IMR-90 (cell line): ENCODE measurements around the gene TNK2. TPM values are rescaled to one million over a fixed set of nuclear protein-coding genes. Genes with fewer than 3 reads are reported as not detected.
A peak's percentile ranks its signal among the peaks of the same experiment; 100 is the strongest.

Experiments used
- ATAC-seq: fragments of 200-7000 bp; cut with Tn5 transposase; 2 replicates; pipeline ENCODE4 v1.9.1; 2020; ENCODE audit warnings: low read depth, mild to moderate bottlenecking, moderate library complexity
- BruUV-seq: library from RNA; stranded (reverse); fragments of 400-500 nt; replicated peaks from 2 replicates; lab custom pipeline; 2021; lab: Mats Ljungman, UMichigan
- CTCF ChIA-PET: fragments of 300-600 bp; formaldehyde crosslinking; extraction: SDS; loops from one replicate; lab custom pipeline; 2021; ENCODE audit warnings: antibody characterized with exemption; lab: Yijun Ruan, JAX
- POLR2A ChIA-PET: fragments of 300-600 bp; sonication (Branson Sonifier 250); formaldehyde crosslinking; loops from one replicate; lab custom pipeline; 2022; ENCODE audit warnings: antibody characterized with exemption; ENCODE audit not compliant: unreplicated experiment; lab: Charles Lee
- DNase-seq: peaks from one replicate; pipeline ENCODE4 v3.0.0; 2013
- H2AFZ ChIP-seq: replicated peaks from 2 replicates; pipeline ENCODE3; 2013; ENCODE audit warnings: low read length, mild to moderate bottlenecking; ENCODE audit not compliant: poor library complexity
- H2AK5ac ChIP-seq: 2 replicates; pipeline ENCODE4 v1.6.1; 2013; ENCODE audit warnings: low read depth, low read length, inconsistent platforms
- H2AK9ac ChIP-seq: replicated peaks from 2 replicates; pipeline ENCODE3; 2013; ENCODE audit warnings: mild to moderate bottlenecking, low read depth, low read length, moderate library complexity; ENCODE audit not compliant: poor library complexity
- H2BK120ac ChIP-seq: 2 replicates; pipeline ENCODE4 v1.6.1; 2013; ENCODE audit warnings: low read depth, low read length, inconsistent platforms
- H2BK15ac ChIP-seq: 3 replicates; pipeline ENCODE4 v1.6.1; 2013; ENCODE audit warnings: low read depth, low read length, inconsistent platforms
- H2BK20ac ChIP-seq: 2 replicates; pipeline ENCODE4 v1.6.1; 2013; ENCODE audit warnings: low read depth, mild to moderate bottlenecking, inconsistent platforms, low read length, moderate library complexity
- H2BK5ac ChIP-seq: 2 replicates; pipeline ENCODE4 v1.6.1; 2013; ENCODE audit warnings: mild to moderate bottlenecking, low read depth, low read length, inconsistent platforms; ENCODE audit not compliant: poor library complexity, severe bottlenecking
- H3K14ac ChIP-seq: replicated peaks from 2 replicates; pipeline ENCODE4 v1.6.1; 2013; ENCODE audit warnings: low read depth, low read length, inconsistent platforms
- H3K18ac ChIP-seq: 2 replicates; pipeline ENCODE4 v1.6.1; 2013; ENCODE audit warnings: low read depth, low read length, control low read depth
- H3K23ac ChIP-seq: 2 replicates; pipeline ENCODE4 v1.6.1; 2013; ENCODE audit warnings: low read depth, low read length, inconsistent platforms
- H3K27ac ChIP-seq: 2 replicates; pipeline ENCODE4 v1.5.1; 2013; ENCODE audit warnings: mild to moderate bottlenecking, control low read depth, low read length; ENCODE audit not compliant: insufficient read depth
- H3K27me3 ChIP-seq: 2 replicates; pipeline ENCODE4 v1.6.1; 2013; ENCODE audit warnings: low read length; ENCODE audit not compliant: control insufficient read depth, insufficient read depth
- H3K36me3 ChIP-seq: 2 replicates; pipeline ENCODE4 v1.6.1; 2013; ENCODE audit warnings: low read length, mixed read lengths; ENCODE audit not compliant: control insufficient read depth, insufficient read depth
- H3K4ac ChIP-seq: 2 replicates; pipeline ENCODE4 v1.6.1; 2013; ENCODE audit warnings: low read depth, low read length, inconsistent platforms
- H3K4me1 ChIP-seq: 2 replicates; pipeline ENCODE4 v1.6.1; 2013; ENCODE audit warnings: low read length, mixed read lengths; ENCODE audit not compliant: control insufficient read depth, insufficient read depth
- H3K4me2 ChIP-seq: 2 replicates; pipeline ENCODE4 v1.6.1; 2013; ENCODE audit warnings: low read depth, mild to moderate bottlenecking, control low read depth, low read length, moderate library complexity
- H3K4me3 ChIP-seq: 2 replicates; pipeline ENCODE4 v1.5.1; 2013; ENCODE audit warnings: low read depth, mild to moderate bottlenecking, control low read depth, low read length, moderate library complexity; ENCODE audit not compliant: insufficient read depth
- H3K56ac ChIP-seq: 2 replicates; pipeline ENCODE4 v1.6.1; 2013; ENCODE audit warnings: low read length, inconsistent platforms; ENCODE audit not compliant: insufficient read depth; ENCODE audit errors: extremely low read depth
- H3K79me1 ChIP-seq, 2 experiments: 2 replicates each; pipeline ENCODE4 v1.6.1; 2013; ENCODE audit warnings: low read length in 2 of 2, inconsistent platforms in 1 of 2, low read depth in 1 of 2
- H3K9ac ChIP-seq: 2 replicates; pipeline ENCODE4 v1.6.1; 2013; ENCODE audit warnings: low read depth, low read length, control low read depth
- H3K9me1 ChIP-seq: 2 replicates; pipeline ENCODE4 v1.6.1; 2013; ENCODE audit warnings: low read length, inconsistent platforms; ENCODE audit not compliant: insufficient read depth
- H3K9me3 ChIP-seq: 2 replicates; pipeline ENCODE4 v1.6.1; 2013; ENCODE audit warnings: low read length; ENCODE audit not compliant: control insufficient read depth, insufficient read depth
- H4K20me1 ChIP-seq: 2 replicates; pipeline ENCODE4 v1.6.1; 2013; ENCODE audit warnings: low read length, inconsistent platforms; ENCODE audit not compliant: insufficient read depth
- H4K5ac ChIP-seq: 2 replicates; pipeline ENCODE4 v1.6.1; 2013; ENCODE audit warnings: mild to moderate bottlenecking, low read depth, low read length, control low read depth
- H4K8ac ChIP-seq, 2 experiments: 2 replicates each; pipeline ENCODE4 v1.6.1; 2013; ENCODE audit warnings: low read depth in 2 of 2, low read length in 2 of 2, control low read depth in 1 of 2, inconsistent platforms in 1 of 2
- H4K91ac ChIP-seq: 2 replicates; pipeline ENCODE4 v1.6.1; 2013; ENCODE audit warnings: low read depth, low read length, inconsistent platforms; ENCODE audit not compliant: insufficient read depth
- BHLHE40 ChIP-seq: fragments of 150-350 bp; IDR thresholded peaks from 2 replicates; pipeline ENCODE4 v1.6.1; 2016; ENCODE audit warnings: mild to moderate bottlenecking, low read depth, low read length
- CEBPB ChIP-seq: IDR thresholded peaks from 2 replicates; pipeline ENCODE4 v1.6.1; 2012; ENCODE audit warnings: low read depth, low read length, improper control_type of control experiment
- CHD1 ChIP-seq: IDR thresholded peaks from 2 replicates; pipeline ENCODE4 v1.6.1; 2012; ENCODE audit warnings: low read depth, low read length, improper control_type of control experiment
- CTCF ChIP-seq: conservative IDR thresholded peaks from 2 replicates; pipeline ENCODE4 v1.5.1; 2012; ENCODE audit warnings: mild to moderate bottlenecking, low read depth, low read length, improper control_type of control experiment
- ELK1 ChIP-seq: fragments of 150-350 bp; IDR thresholded peaks from 2 replicates; pipeline ENCODE4 v1.6.1; 2016; ENCODE audit warnings: low read depth, mild to moderate bottlenecking, low read length, moderate library complexity, borderline replicate concordance
- FOS ChIP-seq: fragments of 150-350 bp; IDR thresholded peaks from 2 replicates; pipeline ENCODE4 v1.6.1; 2016; ENCODE audit warnings: low read depth, low read length
- MAFK ChIP-seq: IDR thresholded peaks from 2 replicates; pipeline ENCODE4 v1.6.1; 2012; ENCODE audit warnings: low read depth, low read length, improper control_type of control experiment
- MAZ ChIP-seq: IDR thresholded peaks from 2 replicates; pipeline ENCODE4 v1.6.1; 2012; ENCODE audit warnings: low read depth, mild to moderate bottlenecking, low read length, improper control_type of control experiment, moderate library complexity, borderline replicate concordance
- MXI1 ChIP-seq: IDR thresholded peaks from 2 replicates; pipeline ENCODE4 v1.6.1; 2012; ENCODE audit warnings: low read depth, mild to moderate bottlenecking, low read length, moderate library complexity, borderline replicate concordance
- NFE2L2 ChIP-seq: fragments of 150-350 bp; IDR thresholded peaks from 2 replicates; pipeline ENCODE4 v1.6.1; 2016; ENCODE audit warnings: low read depth, mild to moderate bottlenecking, low read length
- RAD21 ChIP-seq: IDR thresholded peaks from 2 replicates; pipeline ENCODE4 v1.6.1; 2012; ENCODE audit warnings: low read length, improper control_type of control experiment
- RCOR1 ChIP-seq: IDR thresholded peaks from 2 replicates; pipeline ENCODE4 v1.6.1; 2012; ENCODE audit warnings: mild to moderate bottlenecking, low read length, improper control_type of control experiment; ENCODE audit not compliant: insufficient replicate concordance
- USF2 ChIP-seq: fragments of 150-350 bp; IDR thresholded peaks from 2 replicates; pipeline ENCODE4 v1.6.1; 2017; ENCODE audit warnings: mild to moderate bottlenecking, antibody characterized with exemption, low read length, low read depth
- WGBS, 2 experiments: methylation state at CpG; one replicate each; pipeline versions ENCODE4 v1.1.5 to v1.1.7; 2013; ENCODE audit warnings: missing lambda C conversion rate in 2 of 2; ENCODE audit not compliant: insufficient read length in 1 of 2; ENCODE audit errors: extremely low coverage in 2 of 2; 5-methylcytosine and 5-hydroxymethylcytosine counted together
- dilution Hi-C: fragments of 300-500 bp; cut with HindIII; formaldehyde crosslinking; loops from one replicate; pipeline ENCODE4 v1.14.3; 2018; ENCODE audit warnings: low sequenced_read_pairs; ENCODE audit not compliant: unreplicated experiment
- in situ Hi-C: fragments of 300-500 bp; cut with MboI; formaldehyde crosslinking; loops from 3 replicates; pipeline ENCODE4 v1.14.3; 2019; ENCODE audit warnings: low sequenced_read_pairs, inconsistent platforms, mixed read lengths
- intact Hi-C: fragments of 100-400 bp; cut with micrococcal nuclease; formaldehyde crosslinking; loops from 2 replicates; pipeline ENCODE4 v1.10.0; 2022
- polyA plus RNA-seq, 3 experiments: library from polyadenylated mRNA; depleted of rRNA; stranded (reverse); fragments of >200 nt; gene quantifications; 2 replicates each; pipeline ENCODE4 v1.2.3, GENCODE V29; 2012; ENCODE audit warnings: low replicate concordance in 1 of 3
- total RNA-seq: library from RNA; depleted of rRNA; stranded (reverse); fragments of >200 nt; gene quantifications from 2 replicates; pipeline ENCODE4 v1.2.3, GENCODE V29; 2012

The TNK2 gene
- total and polyA plus RNA-seq, 2 of the 4 experiments (the other 2 are of a cell fraction): 2.2 to 13.8 TPM

- H3K4me2 ChIP-seq: peak overlapping the region; percentile 20
- peak overlapping the region; percentile 43 for H2AK9ac ChIP-seq
- 0 out of 2 replicates have a peak overlapping the region, but pooled peaks have one; percentile 5 for H3K14ac ChIP-seq
- no peaks in the 10 kb centered on the region for H3K9me3 ChIP-seq
- H3K36me3 ChIP-seq: no peaks in the 10 kb centered on the region
- H4K5ac ChIP-seq: no peak overlapping the region
- WGBS, 2 experiments: 77% methylated on average over 6 of the region's 23 CpGs; no CpG with 5 or more reads in 1 of the 2 experiments
- BruUV-seq: no TSS peak
- H3K4ac ChIP-seq: no peak overlapping the region
- peaks cover 25% of the 10 kb centered on the region for H3K4me1 ChIP-seq
- no peak overlapping the region for H2BK20ac ChIP-seq
- H3K4me3 ChIP-seq: no peak overlapping the region
- H3K56ac ChIP-seq: no peak overlapping the region
- ATAC-seq: no peak
- DNase-seq: peak; percentile 19
- no peak overlapping the region for H3K27ac ChIP-seq
- peaks cover 0 to 40% of the 10 kb centered on the region in 2 experiments; a peak in 3 of 4 replicates for H3K79me1 ChIP-seq
- H3K27me3 ChIP-seq: no peaks in the 10 kb centered on the region
- in situ Hi-C loops: no loop called here
- H4K8ac ChIP-seq: peak overlapping the region in 1 of 2 experiments; percentile 4; a peak in 1 of 4 replicates
- H3K23ac ChIP-seq: peak overlapping the region; percentile 53; the same call in 1 of the 2 replicates
- dilution Hi-C loops: no loop called here
- H3K9me1 ChIP-seq: peaks cover 9% of the 10 kb centered on the region
- H2AFZ ChIP-seq: no peak overlapping the region
- H2AK5ac ChIP-seq: peak overlapping the region; percentile 11; the same call in 1 of the 2 replicates
- H4K20me1 ChIP-seq: peaks cover 15% of the 10 kb centered on the region; the same call in 1 of the 2 replicates
- no peak overlapping the region for H3K9ac ChIP-seq
- ChIA-PET POLR2A (no interaction called here), CTCF (interaction anchor here (1.2 kb wide), 1 partner anchor 13 kb away, joined by 6 read pairs; no protein-coding TSS in a partner anchor)
- no peak overlapping the region for H4K91ac ChIP-seq
- no peak overlapping the region for H2BK15ac ChIP-seq
- H3K18ac ChIP-seq: no peak overlapping the region
- no peak overlapping the region for H2BK120ac ChIP-seq
- no peak overlapping the region for H2BK5ac ChIP-seq
- intact Hi-C loops: no loop called here
- no peak for TF ChIP-seq BHLHE40
- TF ChIP-seq CTCF: no peak
- no peak for TF ChIP-seq CHD1
- TF ChIP-seq MXI1: no peak
- TF ChIP-seq FOS: no peak
- no peak for TF ChIP-seq CEBPB
- no peak for TF ChIP-seq USF2
- no peak for TF ChIP-seq RAD21
- no peak for TF ChIP-seq RCOR1
- no peak for TF ChIP-seq MAFK
- no peak for TF ChIP-seq MAZ
- no peak for TF ChIP-seq ELK1
- no peak for TF ChIP-seq NFE2L2
These were observed 1.3 kb downstream of the TNK2 start for GRCh38 chr3:195906865-195907683.
